HCT116 (cell line): Measurements from ENCODE around the gene GJC3. TPM values are rescaled to one million over a fixed set of nuclear protein-coding genes. Genes with fewer than 3 reads are reported as not detected.

Source experiments
- ATAC-seq: fragments of 200-7000 bp; cut with Tn5 transposase; 2 replicates; pipeline ENCODE4 v1.9.1; 2020; ENCODE audit warnings: mild to moderate bottlenecking, moderate library complexity
- BruUV-seq: library from RNA; stranded (reverse); fragments of 400-500 nt; replicated peaks from 2 replicates; lab custom pipeline; 2021; lab: Mats Ljungman, UMichigan
- CTCF ChIA-PET: fragments of 300-600 bp; sonication (Branson Sonifier 250); formaldehyde crosslinking; loops from one replicate; lab custom pipeline; 2021; ENCODE audit warnings: antibody characterized with exemption; lab: Charles Lee
- POLR2A ChIA-PET: fragments of 300-600, 350-600 bp; sonication (Branson Sonifier 250); formaldehyde crosslinking; loops from one replicate; lab custom pipeline; 2021; ENCODE audit warnings: antibody characterized with exemption; lab: Charles Lee
- RAD21 ChIA-PET, 2 experiments: fragments of 300-600 bp; sonication (Branson Sonifier 250); formaldehyde crosslinking; loops; one replicate each; lab custom pipeline; 2023; ENCODE audit warnings: low total read pairs in 2 of 2; ENCODE audit not compliant: uncharacterized antibody in 2 of 2, unreplicated experiment in 2 of 2, low non-redundant PET in 1 of 2; lab: Charles Lee
- DNase-seq: peaks from one replicate; pipeline ENCODE4 v3.0.0-alpha.2; 2010; ENCODE audit warnings: low read depth, low spot score
- H2AFZ ChIP-seq: fragments of 200-600 bp; shearing (Covaris generic), sonication (generic); 2 replicates; pipeline ENCODE4 v1.6.1; 2017; ENCODE audit warnings: low read depth, mixed run types, mixed read lengths, antibody characterized with exemption, low read length; ENCODE audit not compliant: poor library complexity, severe bottlenecking
- H3K27ac ChIP-seq: 2 replicates; pipeline ENCODE4 v1.5.1; 2012; ENCODE audit warnings: low read depth, low read length
- H3K27me3 ChIP-seq: fragments of 200-600 bp; sonication (generic); 2 replicates; pipeline ENCODE4 v1.6.1; 2016; ENCODE audit warnings: mixed run types, low read length, mixed read lengths; ENCODE audit not compliant: insufficient read depth
- H3K36me3 ChIP-seq, 2 experiments: fragments of 200-500 bp in 1 of 2; fragments of 200-600 bp in 1 of 2; sonication (Bioruptor generic) in 1 of 2; sonication (generic) in 1 of 2; 2 replicates each; pipeline versions ENCODE4 v1.5.1 to v1.6.1; 2014 to 2016; ENCODE audit warnings: low read length in 2 of 2, inconsistent platforms in 1 of 2, mixed read lengths in 1 of 2, mixed run types in 1 of 2; ENCODE audit not compliant: insufficient read depth in 2 of 2, control insufficient read depth in 1 of 2
- H3K4me1 ChIP-seq, 2 experiments: fragments of 200-600 bp in 1 of 2; sonication (generic) in 1 of 2; 2 replicates each; pipeline versions ENCODE4 v1.5.1 to v1.6.1; 2012 to 2017; ENCODE audit warnings: low read length in 2 of 2, inconsistent platforms in 1 of 2, mild to moderate bottlenecking in 1 of 2, mixed read lengths in 1 of 2, mixed run types in 1 of 2, moderate library complexity in 1 of 2; ENCODE audit not compliant: insufficient read depth in 2 of 2, control insufficient read depth in 1 of 2
- H3K4me2 ChIP-seq: fragments of 200-600 bp; sonication (generic); 2 replicates; pipeline ENCODE4 v1.6.1; 2017; ENCODE audit warnings: mixed run types, low read length, mixed read lengths
- H3K4me3 ChIP-seq, 2 experiments: fragments of 200-600 bp in 1 of 2; sonication (generic) in 1 of 2; replicated peaks in 1 of 2; 2 replicates each; pipeline ENCODE4 v1.5.1; 2011 to 2016; ENCODE audit warnings: low read length in 2 of 2, control low read depth in 1 of 2, low read depth in 1 of 2, mild to moderate bottlenecking in 1 of 2, mixed read lengths in 1 of 2, mixed run types in 1 of 2
- H3K79me2 ChIP-seq: fragments of 200-600 bp; sonication (generic); 2 replicates; pipeline ENCODE4 v1.6.1; 2017; ENCODE audit warnings: mild to moderate bottlenecking, mixed run types, low read length, moderate library complexity, mixed read lengths; ENCODE audit not compliant: insufficient read depth
- H3K9ac ChIP-seq: fragments of 200-600 bp; sonication (generic); 2 replicates; pipeline ENCODE4 v1.6.1; 2016; ENCODE audit warnings: low read length, mixed read lengths
- H3K9me2 ChIP-seq: fragments of 200-600 bp; sonication (generic), shearing (Covaris generic); 2 replicates; pipeline ENCODE4 v1.6.1; 2017; ENCODE audit warnings: mixed run types, mild to moderate bottlenecking, moderate library complexity; ENCODE audit not compliant: insufficient read depth
- H3K9me3 ChIP-seq, 2 experiments: fragments of 200-500 bp in 1 of 2; fragments of 200-600 bp in 1 of 2; sonication (Bioruptor generic) in 1 of 2; sonication (generic) in 1 of 2; 2 replicates each; pipeline ENCODE4 v1.6.1; 2014 to 2017; ENCODE audit warnings: low read length in 2 of 2, mixed read lengths in 2 of 2, inconsistent platforms in 1 of 2, low read depth in 1 of 2, mild to moderate bottlenecking in 1 of 2, mixed run types in 1 of 2, moderate library complexity in 1 of 2; ENCODE audit not compliant: control insufficient read depth in 1 of 2, insufficient read depth in 1 of 2
- H4K20me1 ChIP-seq: fragments of 200-600 bp; sonication (generic), shearing (Covaris generic); 2 replicates; pipeline ENCODE4 v1.6.1; 2017; ENCODE audit warnings: mixed run types, mild to moderate bottlenecking, moderate library complexity; ENCODE audit not compliant: insufficient read depth
- EGR1 ChIP-seq: IDR thresholded peaks from 2 replicates; pipeline ENCODE4 v1.6.1; 2012; ENCODE audit warnings: low read depth
- EZH2phosphoT487 ChIP-seq: fragments of 200-600 bp; IDR thresholded peaks from 2 replicates; pipeline ENCODE4 v1.6.1; 2018; ENCODE audit warnings: antibody characterized with exemption, borderline replicate concordance
- FOSL1 ChIP-seq: IDR thresholded peaks from 2 replicates; pipeline ENCODE4 v1.6.1; 2012; ENCODE audit warnings: low read depth
- POLR2A ChIP-seq: IDR thresholded peaks from 2 replicates; pipeline ENCODE4 v1.7.0; 2011; ENCODE audit warnings: borderline replicate concordance; ENCODE audit not compliant: insufficient read depth, insufficient read length; ENCODE audit errors: extremely low read depth
- POLR2AphosphoS5 ChIP-seq: IDR thresholded peaks from 2 replicates; pipeline ENCODE4 v1.6.1; 2011; ENCODE audit warnings: mild to moderate bottlenecking, low read depth, low read length, moderate library complexity
- RAD21 ChIP-seq: IDR thresholded peaks from 2 replicates; pipeline ENCODE4 v1.6.1; 2012; ENCODE audit warnings: low read depth, mild to moderate bottlenecking
- SP1 ChIP-seq: IDR thresholded peaks from 2 replicates; pipeline ENCODE4 v1.6.1; 2012; ENCODE audit warnings: low read depth
- SRF ChIP-seq: IDR thresholded peaks from 2 replicates; pipeline ENCODE4 v1.6.1; 2012; ENCODE audit warnings: low read depth
- YY1 ChIP-seq: IDR thresholded peaks from 2 replicates; pipeline ENCODE4 v1.6.1; 2011; ENCODE audit warnings: low read length, low read depth, moderate library complexity, mild to moderate bottlenecking; ENCODE audit not compliant: insufficient replicate concordance; ENCODE audit errors: extremely low read depth
- ZNF274 ChIP-seq: fragments of 200-500 bp; sonication (Bioruptor generic); IDR thresholded peaks from 2 replicates; pipeline ENCODE4 v1.6.1; 2014; ENCODE audit warnings: mild to moderate bottlenecking, low read depth, low read length, inconsistent platforms
- intact Hi-C: fragments of 100-400 bp; cut with micrococcal nuclease; formaldehyde crosslinking; loops from 2 replicates; pipeline ENCODE4 v1.10.0; 2022
- total RNA-seq: library from RNA; stranded (reverse); gene quantifications from one replicate; pipeline ENCODE4 v1.2.1, GENCODE V29; 2021; ENCODE audit not compliant: unreplicated experiment
- TF ChIP-seq, protein P1 (sequence below), 3 experiments: fragments of 200-600 bp in 1 of 3; sonication (generic) in 1 of 3; IDR thresholded peaks in 2 of 3; conservative IDR thresholded peaks in 1 of 3; 2 replicates each; pipeline ENCODE4 v1.5.1; 2012 to 2017; ENCODE audit warnings: low read depth in 2 of 3, low read length in 2 of 3, antibody characterized with exemption in 1 of 3, borderline replicate concordance in 1 of 3, control low read depth in 1 of 3, mild to moderate bottlenecking in 1 of 3, mixed read lengths in 1 of 3, mixed run types in 1 of 3, moderate library complexity in 1 of 3; ENCODE audit not compliant: insufficient read depth in 1 of 3

The GJC3 gene
- total RNA-seq, 1 experiment from 2014 or later = 0.76 TPM

DNA sequence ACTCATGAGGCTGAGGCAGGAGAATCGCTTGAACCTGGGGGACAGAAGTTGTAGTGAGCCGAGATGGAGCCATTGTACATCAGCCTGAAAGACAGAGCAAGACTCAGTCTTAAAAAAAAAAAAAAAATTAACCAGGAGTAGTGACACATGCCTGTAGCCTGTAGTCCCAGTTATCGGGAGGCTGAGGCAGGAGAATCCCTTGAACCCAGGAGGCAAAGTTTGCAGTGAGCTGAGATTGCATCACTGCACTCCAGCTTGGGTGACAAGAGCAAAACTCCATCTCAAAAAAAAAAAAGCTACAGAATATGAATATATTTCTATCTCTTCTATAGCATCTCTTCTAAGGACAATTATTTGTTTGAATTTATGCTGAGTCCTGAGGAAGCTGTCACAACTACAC, 39.9 kb upstream of the GJC3 start:
- H4K20me1 ChIP-seq = no peaks in the 10 kb centered on the region
- no peak overlapping the region for H3K27ac ChIP-seq
- H3K9me3 ChIP-seq = no peaks in the 10 kb centered on the region
- no peak overlapping the region for H2AFZ ChIP-seq
- ChIA-PET CTCF (interaction anchor here (1.8 kb wide), 1 partner anchor 10 kb away, joined by 6 read pairs; no protein-coding TSS in a partner anchor), RAD21 (no interaction called here), POLR2A (no interaction called here)
- TF ChIP-seq EZH2phosphoT487 (no peak), YY1 (no peak), EGR1 (no peak), SRF (no peak), RAD21 (no peak), FOSL1 (no peak)
- H3K4me2 ChIP-seq = no peak overlapping the region
- H3K9ac ChIP-seq = no peak overlapping the region
- H3K79me2 ChIP-seq = no peaks in the 10 kb centered on the region
- DNase-seq (no peak), ATAC-seq (no peak)
- intact Hi-C loops = no loop called here
- H3K4me1 ChIP-seq = no peaks in the 10 kb centered on the region
- H3K4me3 ChIP-seq = no peak overlapping the region
- H3K36me3 ChIP-seq = no peaks in the 10 kb centered on the region
- no TSS peak for BruUV-seq
- H3K9me2 ChIP-seq = no peaks in the 10 kb centered on the region
- H3K27me3 ChIP-seq = no peaks in the 10 kb centered on the region

DNA sequence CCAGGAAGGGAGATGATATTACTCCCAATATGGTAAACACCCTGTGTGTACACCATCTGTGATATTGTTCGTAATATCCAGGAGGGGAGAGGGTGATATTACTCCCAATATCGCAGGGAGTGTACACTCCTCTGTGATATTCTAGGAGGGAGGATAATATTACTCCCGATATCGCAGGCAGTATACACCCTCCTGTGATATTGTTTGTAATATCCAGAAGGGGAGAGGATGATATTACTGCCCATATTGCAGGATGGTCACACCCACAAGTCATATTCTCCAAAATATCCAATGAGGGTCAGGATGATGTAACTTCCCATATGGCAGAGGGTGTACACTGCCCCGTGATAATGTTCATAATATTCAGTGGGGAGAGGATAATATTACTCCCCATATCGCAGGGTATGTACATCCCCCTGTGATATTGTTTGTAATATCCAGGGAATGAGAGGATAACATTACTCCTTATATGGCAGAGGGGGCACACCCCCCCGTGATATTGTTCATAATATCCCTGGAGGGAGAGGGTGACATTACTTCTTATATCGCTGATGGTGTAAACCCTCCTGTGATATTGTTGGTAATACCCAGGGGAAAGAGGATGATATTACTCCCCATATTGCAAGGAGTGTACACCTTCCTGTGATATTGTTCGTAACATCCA, 29.3 kb upstream of the GJC3 start:
- peaks cover 7% of the 10 kb centered on the region; the same call in 1 of the 2 replicates for H3K27me3 ChIP-seq

More for the DNA sequence above, 29.3 kb upstream of the GJC3 start:
- ChIA-PET CTCF (no interaction called here), POLR2A (no interaction called here), RAD21 (no interaction called here)
- no peaks in the 10 kb centered on the region for H3K9me2 ChIP-seq
- DNase-seq (no peak), ATAC-seq (no peak)
- no peaks in the 10 kb centered on the region for H3K79me2 ChIP-seq
- H4K20me1 ChIP-seq = no peaks in the 10 kb centered on the region
- peaks cover 0 to 12% of the 10 kb centered on the region in 2 experiments; a peak in 2 of 4 replicates for H3K4me1 ChIP-seq
- no peak overlapping the region for H3K27ac ChIP-seq
- H3K4me2 ChIP-seq = no peak overlapping the region
- intact Hi-C loops = no loop called here
- H3K9ac ChIP-seq = no peak overlapping the region
- no peak overlapping the region for H2AFZ ChIP-seq
- no peaks in the 10 kb centered on the region for H3K36me3 ChIP-seq
- BruUV-seq = no TSS peak
- no peak overlapping the region for H3K4me3 ChIP-seq
- no peak for TF ChIP-seq ZNF274
- TF ChIP-seq, protein P1, sequence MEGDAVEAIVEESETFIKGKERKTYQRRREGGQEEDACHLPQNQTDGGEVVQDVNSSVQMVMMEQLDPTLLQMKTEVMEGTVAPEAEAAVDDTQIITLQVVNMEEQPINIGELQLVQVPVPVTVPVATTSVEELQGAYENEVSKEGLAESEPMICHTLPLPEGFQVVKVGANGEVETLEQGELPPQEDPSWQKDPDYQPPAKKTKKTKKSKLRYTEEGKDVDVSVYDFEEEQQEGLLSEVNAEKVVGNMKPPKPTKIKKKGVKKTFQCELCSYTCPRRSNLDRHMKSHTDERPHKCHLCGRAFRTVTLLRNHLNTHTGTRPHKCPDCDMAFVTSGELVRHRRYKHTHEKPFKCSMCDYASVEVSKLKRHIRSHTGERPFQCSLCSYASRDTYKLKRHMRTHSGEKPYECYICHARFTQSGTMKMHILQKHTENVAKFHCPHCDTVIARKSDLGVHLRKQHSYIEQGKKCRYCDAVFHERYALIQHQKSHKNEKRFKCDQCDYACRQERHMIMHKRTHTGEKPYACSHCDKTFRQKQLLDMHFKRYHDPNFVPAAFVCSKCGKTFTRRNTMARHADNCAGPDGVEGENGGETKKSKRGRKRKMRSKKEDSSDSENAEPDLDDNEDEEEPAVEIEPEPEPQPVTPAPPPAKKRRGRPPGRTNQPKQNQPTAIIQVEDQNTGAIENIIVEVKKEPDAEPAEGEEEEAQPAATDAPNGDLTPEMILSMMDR (IDR thresholded peaks at IDR 0.05 in 2 of 3, conservative IDR thresholded peaks at IDR 0.05 in 1 of 3; ENCODE audit: borderline replicate concordance in 1 of 3, insufficient read depth in 1 of 3, low read depth in 2 of 3, low read length in 2 of 3) = no peak
- TF ChIP-seq POLR2AphosphoS5 = no peak
- TF ChIP-seq YY1 = no peak
- no peak for TF ChIP-seq SP1
- TF ChIP-seq POLR2A = no peak
- TF ChIP-seq, all 23 proteins: peak for 0
- H3K9me3 ChIP-seq = no peaks in the 10 kb centered on the region
